Type B pancreatic cell (in vitro differentiated cells): Measurements from ENCODE around the gene TP53I13. TPM values are rescaled to one million over a fixed set of nuclear protein-coding genes. Genes with fewer than 3 reads are reported as not detected.

Source experiments
- DNase-seq: peaks from one replicate; pipeline ENCODE4 v3.0.0; 2021; ENCODE audit warnings: mixed read lengths; ENCODE audit not compliant: unreplicated experiment; ENCODE audit errors: extremely low spot score
- H3K27ac Mint-ChIP-seq: 2 replicates; pipeline ENCODE4 v1.8.0; 2021; ENCODE audit warnings: mild to moderate bottlenecking, mixed read lengths
- H3K27me3 Mint-ChIP-seq: 2 replicates; pipeline ENCODE4 v1.8.0; 2021; ENCODE audit warnings: mixed read lengths
- H3K36me3 Mint-ChIP-seq: 2 replicates; pipeline ENCODE4 v1.8.0; 2021; ENCODE audit warnings: mixed read lengths
- H3K4me1 Mint-ChIP-seq: one replicate; pipeline ENCODE4 v1.8.0; 2021; ENCODE audit warnings: mixed read lengths; ENCODE audit not compliant: unreplicated experiment
- H3K4me3 Mint-ChIP-seq: 2 replicates; pipeline ENCODE4 v1.8.0; 2021; ENCODE audit warnings: mild to moderate bottlenecking, mixed read lengths
- H3K9me3 Mint-ChIP-seq: 2 replicates; pipeline ENCODE4 v1.8.0; 2021; ENCODE audit warnings: mixed read lengths
- total RNA-seq: library from RNA; stranded (reverse); gene quantifications from 2 replicates; pipeline ENCODE4 v1.2.1, GENCODE V29; 2021; ENCODE audit warnings: low replicate concordance
- TF ChIP-seq, protein P1 (sequence below): fragments of 200-600 bp; sonication (generic); conservative IDR thresholded peaks from 2 replicates; pipeline ENCODE4 v1.5.0; 2021; ENCODE audit warnings: antibody characterized with exemption, mild to moderate bottlenecking

Gene TP53I13
- total RNA-seq, 1 donor from 2014 or later: 50.3 TPM

- Mint-ChIP-seq H3K9me3 (no peaks in the 10 kb centered on the region), H3K4me3 (peak overlapping the region; percentile 87), H3K27ac (no peak overlapping the region), H3K27me3 (no peaks in the 10 kb centered on the region), H3K36me3 (no peaks in the 10 kb centered on the region), H3K4me1 (peaks cover 47% of the 10 kb centered on the region)
- DNase-seq: no peak
- TF ChIP-seq, protein P1, sequence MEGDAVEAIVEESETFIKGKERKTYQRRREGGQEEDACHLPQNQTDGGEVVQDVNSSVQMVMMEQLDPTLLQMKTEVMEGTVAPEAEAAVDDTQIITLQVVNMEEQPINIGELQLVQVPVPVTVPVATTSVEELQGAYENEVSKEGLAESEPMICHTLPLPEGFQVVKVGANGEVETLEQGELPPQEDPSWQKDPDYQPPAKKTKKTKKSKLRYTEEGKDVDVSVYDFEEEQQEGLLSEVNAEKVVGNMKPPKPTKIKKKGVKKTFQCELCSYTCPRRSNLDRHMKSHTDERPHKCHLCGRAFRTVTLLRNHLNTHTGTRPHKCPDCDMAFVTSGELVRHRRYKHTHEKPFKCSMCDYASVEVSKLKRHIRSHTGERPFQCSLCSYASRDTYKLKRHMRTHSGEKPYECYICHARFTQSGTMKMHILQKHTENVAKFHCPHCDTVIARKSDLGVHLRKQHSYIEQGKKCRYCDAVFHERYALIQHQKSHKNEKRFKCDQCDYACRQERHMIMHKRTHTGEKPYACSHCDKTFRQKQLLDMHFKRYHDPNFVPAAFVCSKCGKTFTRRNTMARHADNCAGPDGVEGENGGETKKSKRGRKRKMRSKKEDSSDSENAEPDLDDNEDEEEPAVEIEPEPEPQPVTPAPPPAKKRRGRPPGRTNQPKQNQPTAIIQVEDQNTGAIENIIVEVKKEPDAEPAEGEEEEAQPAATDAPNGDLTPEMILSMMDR: no peak
Observed at GRCh38 chr17:29595107-29595942, 26.8 kb downstream of the TP53I13 start.

- no peak overlapping the region for H3K4me3 Mint-ChIP-seq
- H3K27me3 Mint-ChIP-seq: no peaks in the 10 kb centered on the region
- no peaks in the 10 kb centered on the region for H3K9me3 Mint-ChIP-seq
- peaks cover 40% of the 10 kb centered on the region for H3K4me1 Mint-ChIP-seq
- DNase-seq: no peak
- H3K27ac Mint-ChIP-seq: no peak overlapping the region
- no peaks in the 10 kb centered on the region for H3K36me3 Mint-ChIP-seq
- TF ChIP-seq, protein P1: no peak
Observed at GRCh38 chr17:29595943-29596774, 27.7 kb downstream of the TP53I13 start.

DNA sequence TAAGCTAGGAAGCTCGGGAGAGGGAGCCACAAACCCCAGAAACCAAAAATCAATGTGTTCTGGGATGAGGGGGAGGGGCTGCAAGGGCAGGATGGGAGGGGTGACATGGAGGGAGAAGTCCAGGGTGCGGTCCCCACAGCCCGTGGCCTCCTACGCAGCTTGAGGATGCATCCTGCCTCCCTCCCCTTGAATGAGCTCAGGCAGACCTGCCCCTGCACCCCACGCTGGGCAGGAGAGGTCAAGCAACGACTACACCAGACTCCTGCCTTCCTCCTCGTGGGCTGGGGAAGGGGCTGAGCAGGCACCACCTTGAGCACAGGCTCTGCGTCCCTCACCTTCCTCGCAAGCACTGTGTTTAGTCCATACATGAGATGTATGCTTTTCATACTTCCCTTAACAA, 28.3 kb downstream of the TP53I13 start:
- no peaks in the 10 kb centered on the region for H3K27me3 Mint-ChIP-seq
- peak overlapping the region; percentile 6 for H3K27ac Mint-ChIP-seq
- peaks cover 40% of the 10 kb centered on the region for H3K4me1 Mint-ChIP-seq
- H3K9me3 Mint-ChIP-seq: no peaks in the 10 kb centered on the region
- peak overlapping the region; percentile 52 for H3K4me3 Mint-ChIP-seq
- TF ChIP-seq, protein P1: no peak
- H3K36me3 Mint-ChIP-seq: no peaks in the 10 kb centered on the region
- no peak for DNase-seq

- Mint-ChIP-seq H3K27me3 (no peaks in the 10 kb centered on the region), H3K36me3 (no peaks in the 10 kb centered on the region), H3K27ac (peak overlapping the region; percentile 6), H3K4me3 (peak overlapping the region; percentile 52), H3K4me1 (peaks cover 34% of the 10 kb centered on the region), H3K9me3 (no peaks in the 10 kb centered on the region)
- DNase-seq: no peak
- TF ChIP-seq, protein P1: no peak
Observed at GRCh38 chr17:29597361-29598172, 29.1 kb downstream of the TP53I13 start.

GRCh38 chr17:29603109-29603674, 34.7 kb downstream of the TP53I13 start:
- H3K36me3 Mint-ChIP-seq: peaks cover 5% of the 10 kb centered on the region
- H3K27ac Mint-ChIP-seq: no peak overlapping the region

More at GRCh38 chr17:29603109-29603674, 34.7 kb downstream of the TP53I13 start:
- H3K9me3 Mint-ChIP-seq: no peaks in the 10 kb centered on the region
- H3K4me1 Mint-ChIP-seq: peaks cover 17% of the 10 kb centered on the region
- H3K27me3 Mint-ChIP-seq: no peaks in the 10 kb centered on the region
- DNase-seq: no peak
- H3K4me3 Mint-ChIP-seq: no peak overlapping the region
- TF ChIP-seq, protein P1: no peak
